ENCODE measurements around the gene FCER2.
"Not testable (repeated sequence)": the region's sequence is repeated elsewhere in the genome, so short reads cannot be mapped to it uniquely, and the experiment has no call there.

Gene FCER2

DNA sequence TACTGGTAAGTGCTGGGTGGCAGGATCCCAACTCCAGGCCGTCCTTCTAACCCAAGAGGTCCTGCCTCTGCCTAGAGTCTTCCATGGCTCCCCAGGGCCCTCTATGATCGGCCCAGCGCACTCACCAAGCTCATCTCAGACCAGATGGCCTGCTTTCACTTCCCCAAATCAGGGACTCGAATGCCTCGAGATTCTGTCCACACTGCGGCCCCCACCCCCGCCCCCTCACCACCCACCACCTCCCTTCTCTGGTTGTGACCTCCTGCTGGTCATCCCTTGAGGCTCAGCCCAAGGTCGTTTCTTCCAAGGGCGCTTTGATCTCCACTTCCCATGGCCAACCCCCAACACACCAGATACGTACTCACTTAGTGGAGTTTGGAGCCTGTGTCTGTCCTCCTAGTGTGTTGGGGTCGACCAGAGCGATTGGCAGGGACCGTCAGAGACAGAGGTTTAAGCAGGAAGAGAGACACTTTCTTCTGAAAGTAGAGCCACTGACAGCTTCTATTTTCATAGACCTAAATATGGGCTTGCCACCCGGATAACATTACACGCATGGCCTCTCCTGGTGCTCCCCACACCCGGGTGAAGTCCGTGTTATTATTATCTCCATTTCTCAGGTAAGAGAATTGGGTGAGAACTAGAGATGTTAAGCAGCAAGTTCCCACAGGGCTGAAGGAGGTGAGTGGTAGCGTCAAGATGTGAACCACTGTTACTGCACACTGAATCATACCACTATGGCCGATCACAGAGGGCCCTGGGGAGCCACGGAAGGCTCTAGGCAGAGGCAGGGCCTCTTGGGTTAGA is at the start of gene FCER2:
FCER2 (minus strand) TSS at position 478 of the 804 bp plus-strand sequence. CDS start 2,371 bp downstream, outside the sequence.
- DNase-seq (ENCODE audit: low read depth in 2 of 2): no peak

DNA sequence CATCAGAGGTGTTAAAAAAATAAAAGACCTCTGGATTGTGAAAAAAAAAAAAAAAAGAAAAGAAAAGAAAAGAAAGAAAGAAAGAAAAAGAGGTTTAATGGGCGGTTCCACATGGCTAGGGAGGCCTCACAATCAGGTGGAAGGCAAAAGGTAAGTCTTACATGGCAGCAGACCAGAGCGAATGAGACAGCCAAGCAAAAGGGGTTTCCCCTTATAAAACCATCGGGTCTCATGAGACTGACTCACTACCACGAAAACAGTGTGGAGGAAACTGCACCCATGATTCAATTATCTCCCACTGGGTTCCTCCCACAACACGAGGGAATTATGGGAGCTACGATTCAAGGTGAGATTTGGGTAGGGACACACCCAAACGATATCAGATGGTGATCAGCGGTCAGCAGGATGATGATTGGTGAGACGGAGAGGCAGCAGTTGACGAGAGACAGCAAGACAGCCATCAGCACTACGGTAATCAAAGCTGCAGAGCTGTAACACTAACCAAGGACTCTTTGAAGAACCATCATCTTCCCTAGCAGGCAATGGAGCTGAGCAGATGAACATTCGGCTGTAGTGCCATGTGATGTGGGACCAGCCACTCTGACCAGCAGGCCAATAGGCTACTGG is 49.3 kb upstream of the FCER2 start:
- DNase-seq (ENCODE audit: low read depth in 2 of 2): no peak

GRCh38 chr19:7748756-7749155 is 46.8 kb upstream of the FCER2 start:
- no peak for DNase-seq (ENCODE audit: low read depth in 2 of 2)

- no peak for DNase-seq (ENCODE audit: low read depth in 2 of 2)
Observed at GRCh38 chr19:7748171-7748570, 46.2 kb upstream of the FCER2 start.

DNA sequence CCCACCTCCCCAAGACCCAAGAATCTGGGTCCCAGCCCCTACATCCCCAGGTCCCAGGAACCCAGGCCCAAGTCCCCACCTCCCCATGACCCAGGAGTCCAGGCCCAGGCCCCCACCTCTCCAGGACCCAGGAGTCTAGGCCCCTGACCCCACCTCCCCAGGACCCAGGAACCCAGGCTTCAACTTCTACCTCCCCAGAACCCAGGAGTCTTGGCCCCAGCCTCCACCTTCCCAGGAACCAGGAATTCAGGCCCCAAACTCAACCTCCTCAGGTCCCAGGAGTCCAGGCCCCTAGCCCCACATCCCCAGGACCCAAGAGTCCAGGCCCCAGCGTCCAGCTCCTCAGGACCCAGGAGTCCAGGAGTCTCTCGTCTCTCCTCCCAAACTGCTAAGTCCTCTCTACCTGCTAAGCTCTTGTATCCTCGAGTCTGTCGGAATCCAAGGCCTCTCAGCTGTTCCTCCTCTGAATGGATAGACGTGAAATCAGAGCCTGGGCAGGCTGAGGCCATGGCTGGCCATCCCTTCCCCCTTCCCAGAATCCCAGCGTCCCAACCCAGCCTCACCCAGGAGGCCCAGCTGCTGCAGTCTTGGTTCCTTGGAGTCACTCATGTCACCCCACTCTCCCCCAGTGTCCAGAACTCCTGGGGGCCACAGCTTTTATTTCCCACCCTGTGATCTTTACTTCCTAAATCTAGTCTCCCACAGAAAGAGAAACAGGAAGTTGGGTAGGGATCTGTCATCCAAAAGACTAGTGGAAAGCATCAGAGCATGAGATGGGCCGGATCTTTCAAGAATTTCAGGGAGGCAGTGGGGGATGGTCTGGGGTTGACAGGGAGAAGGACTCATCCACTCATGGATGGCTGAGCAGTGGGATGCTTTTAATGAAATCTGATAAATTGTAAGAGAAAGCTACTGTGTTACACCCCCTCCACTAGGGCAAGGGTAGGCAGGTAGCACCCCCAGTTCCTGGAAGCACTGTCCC is 45.3 kb upstream of the FCER2 start, which contains the start of gene CD209:
CD209 (minus strand) TSS at position 632 of the 982 bp plus-strand sequence; CDS start at position 609, 23 bp downstream.
- DNase-seq (ENCODE audit: low read depth in 2 of 2): no peak

DNA sequence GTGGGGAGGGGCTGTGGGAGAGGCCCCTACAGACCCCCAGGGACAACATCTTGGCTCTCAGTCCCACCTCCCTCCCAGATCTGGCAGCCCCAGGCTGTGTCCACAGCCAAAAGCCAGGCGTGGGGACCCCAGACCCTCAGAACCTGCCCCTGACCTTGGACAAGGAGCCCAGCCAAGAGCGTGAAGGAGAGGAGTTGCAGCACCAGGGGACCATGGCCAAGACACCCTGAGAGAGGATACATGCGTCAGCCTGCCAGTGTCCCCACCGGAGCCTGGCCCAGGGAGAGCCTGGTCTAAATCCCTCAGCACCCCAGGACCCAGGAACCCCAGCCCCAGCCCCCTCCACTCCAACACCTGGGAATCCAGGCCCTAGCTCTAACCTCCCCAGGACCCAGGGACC is 44.4 kb upstream of the FCER2 start:
- not testable (repeated sequence) for DNase-seq (ENCODE audit: low read depth in 2 of 2)

- no peak for DNase-seq (ENCODE audit: low read depth in 2 of 2)
Observed at GRCh38 chr19:7744871-7745650, 43.1 kb upstream of the FCER2 start.

GRCh38 chr19:7744199-7744786 is 42.4 kb upstream of the FCER2 start:
- DNase-seq (ENCODE audit: low read depth in 2 of 2): no peak

DNA sequence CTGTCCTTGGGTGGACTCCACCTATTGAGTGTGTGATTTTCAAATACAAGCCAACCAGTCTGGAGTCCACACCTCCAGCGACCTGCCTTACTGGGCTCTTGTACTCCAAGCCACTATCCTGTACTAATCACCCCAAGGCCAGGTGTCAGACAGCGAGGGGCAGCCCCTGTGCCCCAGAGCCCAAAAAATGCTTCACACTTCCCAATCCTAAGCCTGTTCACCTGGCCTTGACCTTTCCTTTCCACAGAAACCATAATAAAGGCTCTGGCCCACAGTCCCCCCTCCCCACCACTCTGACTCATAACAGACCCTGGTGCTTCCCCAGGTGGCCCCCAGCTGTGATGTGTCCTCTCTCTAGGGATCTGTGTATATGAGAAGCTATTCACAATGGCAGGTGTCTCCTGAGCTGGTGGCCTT is 41.5 kb upstream of the FCER2 start:
- DNase-seq (ENCODE audit: low read depth in 2 of 2): no peak

- DNase-seq (ENCODE audit: low read depth in 2 of 2): no peak
Observed at GRCh38 chr19:7742991-7743390, 41.1 kb upstream of the FCER2 start.

- DNase-seq (ENCODE audit: low read depth in 2 of 2): no peak
Observed at GRCh38 chr19:7742575-7742974, 40.6 kb upstream of the FCER2 start.

DNA sequence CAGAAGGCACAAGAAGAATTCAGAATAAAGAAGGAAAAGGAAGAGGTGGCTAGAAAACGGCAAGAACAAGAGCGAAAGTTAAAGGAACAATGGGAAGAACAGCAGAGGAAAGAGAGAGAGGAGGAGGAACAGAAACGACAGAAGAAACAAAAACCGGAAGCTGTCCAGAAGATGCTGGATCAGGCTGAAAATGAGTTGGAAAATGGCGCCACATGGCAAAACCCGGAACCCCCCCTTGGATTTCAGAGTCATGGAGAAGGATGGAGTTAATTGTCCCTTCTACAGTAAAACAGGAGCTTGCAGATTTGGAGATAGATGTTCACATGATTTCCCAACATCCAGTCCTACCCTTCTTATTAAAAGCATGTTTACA is 38.7 kb upstream of the FCER2 start:
- no peak for DNase-seq (ENCODE audit: low read depth in 2 of 2)

DNA sequence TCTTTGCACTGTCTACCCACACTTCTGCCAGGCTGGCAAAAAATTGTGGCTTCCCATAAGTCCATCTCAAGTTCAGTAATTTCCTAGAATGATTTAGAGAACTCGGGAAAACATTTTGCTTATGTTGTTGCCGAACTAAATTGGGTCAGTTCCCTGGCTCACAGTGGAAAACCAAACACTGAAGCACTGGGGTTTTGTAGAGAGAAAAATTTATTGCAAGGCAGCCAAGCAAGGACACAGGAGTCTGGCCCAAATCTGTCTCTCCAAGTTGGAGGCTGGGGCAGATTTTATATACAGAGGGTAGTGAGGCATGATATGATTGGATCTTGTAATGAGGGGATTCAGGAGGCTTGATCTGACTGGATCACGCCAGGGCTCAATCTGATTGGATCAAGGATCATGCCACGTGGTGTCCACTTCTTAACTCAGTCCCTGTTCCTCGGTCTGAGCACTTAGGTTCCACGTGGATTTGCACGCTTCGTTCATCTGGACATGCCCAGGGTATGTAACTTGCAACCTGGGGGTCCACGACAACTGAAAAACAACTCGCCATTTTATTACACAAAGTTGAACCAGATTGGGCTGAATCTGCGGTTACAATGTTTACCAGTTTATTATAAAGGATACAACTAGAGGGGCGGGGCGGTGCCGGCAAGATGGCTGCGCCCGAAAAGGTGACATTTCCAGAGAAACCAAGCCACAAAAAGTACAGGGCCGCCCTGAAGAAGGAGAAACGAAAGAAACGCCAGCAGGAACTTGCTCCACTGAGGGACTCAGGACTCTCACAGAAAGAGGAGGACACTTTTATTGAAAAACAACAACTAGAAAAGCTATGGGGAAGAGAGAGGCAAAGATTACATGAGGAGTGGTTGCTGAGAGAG is 38.1 kb upstream of the FCER2 start:
- no peak for DNase-seq (ENCODE audit: low read depth in 2 of 2)

GRCh38 chr19:7739211-7739755 is 37.4 kb upstream of the FCER2 start:
- no peak for DNase-seq (ENCODE audit: low read depth in 2 of 2)

GRCh38 chr19:7738023-7738422 is 36.1 kb upstream of the FCER2 start:
- no peak for DNase-seq (ENCODE audit: low read depth in 2 of 2)

GRCh38 chr19:7737215-7737614 is 35.3 kb upstream of the FCER2 start:
- DNase-seq (ENCODE audit: low read depth in 2 of 2): no peak

DNA sequence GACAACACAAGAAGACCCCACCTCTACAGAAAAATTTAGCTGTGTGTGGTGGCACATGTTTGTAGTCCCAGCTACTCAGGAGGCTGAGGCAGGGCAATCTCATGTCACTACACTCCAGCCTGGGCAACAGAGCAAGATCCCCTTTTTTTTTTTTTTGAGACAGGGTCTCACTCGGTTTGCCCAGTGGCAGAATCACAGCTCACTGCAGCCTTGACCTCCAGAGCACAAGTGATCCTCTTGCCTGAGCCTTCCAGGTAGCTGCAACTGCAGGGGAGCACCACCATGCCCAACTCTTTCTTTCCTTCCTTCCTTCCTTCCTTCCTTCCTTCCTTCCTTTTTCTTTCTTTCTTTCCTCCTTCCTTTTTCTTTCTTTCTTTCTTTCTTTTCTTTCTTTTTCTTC is 34.2 kb upstream of the FCER2 start:
- no peak for DNase-seq (ENCODE audit: low read depth in 2 of 2)

- DNase-seq (ENCODE audit: low read depth in 2 of 2): no peak
Observed at GRCh38 chr19:7734220-7735203, 32.6 kb upstream of the FCER2 start.

Data from stimulated activated CD8-positive, alpha-beta memory T cell treated with anti-CD3 and anti-CD28 coated beads, Interleukin-7, amount 100 ng/mL, for 1 hour (primary cell).